H1 (cell line): ENCODE measurements around the gene PRDM10. TPM values are rescaled to one million over a fixed set of nuclear protein-coding genes. Genes with fewer than 3 reads are reported as not detected.

Experiments
- CTCF ChIA-PET: fragments of 300-600 bp; sonication (Branson Sonifier 250); formaldehyde crosslinking; loops from one replicate; lab custom pipeline; 2021; ENCODE audit not compliant: partially characterized antibody; lab: Charles Lee
- POLR2A ChIA-PET: fragments of 300-600 bp; sonication (Branson Sonifier 250); formaldehyde crosslinking; loops from one replicate; lab custom pipeline; 2021; ENCODE audit warnings: inconsistent platforms; ENCODE audit not compliant: partially characterized antibody; lab: Charles Lee
- DNase-seq, 2 experiments: peaks; one replicate each; pipeline versions ENCODE4 v3.0.0 to v3.0.0-alpha.2; 2010 to 2022; ENCODE audit warnings: low spot score in 2 of 2, low read depth in 1 of 2, mixed read lengths in 1 of 2
- FAIRE-seq: peaks from 2 replicates; lab custom pipeline; 2011; peaks lifted over from hg19 to GRCh38; lab: Jason Lieb, UNC
- H2AFZ ChIP-seq: 2 replicates; pipeline ENCODE4 v1.8.1; 2012; ENCODE audit warnings: low read length, inconsistent platforms
- H2AK5ac ChIP-seq: 2 replicates; pipeline ENCODE4 v1.6.1; 2013; ENCODE audit warnings: low read depth, low read length
- H2BK120ac ChIP-seq: replicated peaks from 2 replicates; pipeline ENCODE3; 2013; ENCODE audit warnings: low read depth, low read length, inconsistent platforms
- H2BK12ac ChIP-seq: 2 replicates; pipeline ENCODE4 v1.6.1; 2013; ENCODE audit warnings: low read depth, low read length
- H2BK15ac ChIP-seq: 2 replicates; pipeline ENCODE4 v1.6.1; 2013; ENCODE audit warnings: low read length
- H2BK20ac ChIP-seq: 2 replicates; pipeline ENCODE4 v1.6.1; 2013; ENCODE audit warnings: low read length
- H2BK5ac ChIP-seq: 2 replicates; pipeline ENCODE4 v1.6.1; 2013; ENCODE audit warnings: low read depth, low read length
- H3K14ac ChIP-seq: 2 replicates; pipeline ENCODE4 v1.6.1; 2013; ENCODE audit warnings: inconsistent platforms; ENCODE audit not compliant: insufficient read length
- H3K18ac ChIP-seq: 2 replicates; pipeline ENCODE4 v1.6.1; 2013; ENCODE audit warnings: low read length; ENCODE audit errors: extremely low read depth
- H3K23ac ChIP-seq: 2 replicates; pipeline ENCODE4 v1.6.1; 2013; ENCODE audit warnings: inconsistent platforms; ENCODE audit not compliant: insufficient read length
- H3K23me2 ChIP-seq: 2 replicates; pipeline ENCODE4 v1.6.1; 2013; ENCODE audit warnings: low read depth, low read length
- H3K27ac ChIP-seq: 2 replicates; pipeline ENCODE4 v1.6.1; 2011; ENCODE audit warnings: low read depth, low read length, inconsistent platforms
- H3K27me3 ChIP-seq, 4 experiments: replicated peaks in 1 of 4; 1 replicate in 1 of 4; 2 replicates in 3 of 4; pipeline versions ENCODE4 v1.6.1 to v1.8.1; 2011 to 2013; ENCODE audit warnings: low read length in 3 of 4, mild to moderate bottlenecking in 3 of 4, inconsistent platforms in 2 of 4, mixed read lengths in 2 of 4, moderate library complexity in 1 of 4; ENCODE audit not compliant: control insufficient read depth in 3 of 4, insufficient read depth in 3 of 4; ENCODE audit errors: extremely low read depth in 1 of 4
- H3K36me3 ChIP-seq, 4 experiments: 2 replicates each; pipeline versions ENCODE4 v1.6.1 to v1.8.1; 2011 to 2013; ENCODE audit warnings: mild to moderate bottlenecking in 4 of 4, low read length in 3 of 4, moderate library complexity in 2 of 4, control low read depth in 1 of 4, inconsistent platforms in 1 of 4; ENCODE audit not compliant: insufficient read depth in 4 of 4, control insufficient read depth in 2 of 4
- H3K4ac ChIP-seq: replicated peaks from 2 replicates; pipeline ENCODE3; 2013; ENCODE audit warnings: low read length, low read depth, mixed read lengths, inconsistent platforms; ENCODE audit not compliant: insufficient read length
- H3K4me1 ChIP-seq, 4 experiments: replicated peaks in 1 of 4; 1 replicate in 1 of 4; 2 replicates in 3 of 4; pipeline versions ENCODE4 v1.6.1 to v1.8.1; 2011 to 2013; ENCODE audit warnings: low read length in 3 of 4, inconsistent platforms in 2 of 4, mixed read lengths in 1 of 4; ENCODE audit not compliant: insufficient read depth in 4 of 4, control insufficient read depth in 3 of 4
- H3K4me2 ChIP-seq, 2 experiments: 2 replicates each; pipeline versions ENCODE4 v1.6.1 to v1.8.1; 2011 to 2013; ENCODE audit warnings: low read depth in 2 of 2, low read length in 2 of 2, control low read depth in 1 of 2, inconsistent platforms in 1 of 2, mild to moderate bottlenecking in 1 of 2; ENCODE audit not compliant: insufficient read depth in 1 of 2
- H3K4me3 ChIP-seq, 4 experiments: fragments of 200-600, 300-600 bp in 1 of 4; sonication (generic), shearing (Covaris generic), sonication (Bioruptor Twin) in 1 of 4; 2 replicates each; pipeline versions ENCODE4 v1.5.1 to v1.8.1; 2011 to 2016; ENCODE audit warnings: low read length in 4 of 4, low read depth in 3 of 4, control low read depth in 2 of 4, inconsistent platforms in 2 of 4, mild to moderate bottlenecking in 2 of 4, mixed read lengths in 1 of 4, moderate library complexity in 1 of 4; ENCODE audit not compliant: insufficient read depth in 2 of 4; ENCODE audit errors: extremely low read depth in 1 of 4
- H3K56ac ChIP-seq: replicated peaks from 2 replicates; pipeline ENCODE3; 2013; ENCODE audit warnings: low read depth, mild to moderate bottlenecking, mixed read lengths, low read length, inconsistent platforms; ENCODE audit not compliant: insufficient read length
- H3K79me1 ChIP-seq: 2 replicates; pipeline ENCODE4 v1.6.1; 2013; ENCODE audit warnings: low read depth, low read length, control low read depth
- H3K79me2 ChIP-seq, 2 experiments: 2 replicates each; pipeline versions ENCODE4 v1.6.1 to v1.8.1; 2012 to 2013; ENCODE audit warnings: low read length in 2 of 2, mild to moderate bottlenecking in 2 of 2, inconsistent platforms in 1 of 2; ENCODE audit not compliant: insufficient read depth in 2 of 2, control insufficient read depth in 1 of 2
- H3K9ac ChIP-seq, 4 experiments: replicated peaks in 1 of 4; 1 replicate in 1 of 4; 2 replicates in 3 of 4; pipeline versions ENCODE4 v1.6.1 to v1.8.1; 2011 to 2013; ENCODE audit warnings: low read depth in 3 of 4, low read length in 3 of 4, control low read depth in 2 of 4, mild to moderate bottlenecking in 2 of 4, moderate library complexity in 2 of 4, inconsistent platforms in 1 of 4; ENCODE audit errors: extremely low read depth in 1 of 4
- H3K9me3 ChIP-seq, 2 experiments: 2 replicates each; pipeline versions ENCODE4 v1.6.1 to v1.8.1; 2012 to 2013; ENCODE audit warnings: mild to moderate bottlenecking in 2 of 2, moderate library complexity in 2 of 2, control low read depth in 1 of 2, inconsistent platforms in 1 of 2, low read depth in 1 of 2, low read length in 1 of 2, mixed read lengths in 1 of 2; ENCODE audit not compliant: insufficient read depth in 2 of 2
- H4K20me1 ChIP-seq, 2 experiments: replicated peaks in 1 of 2; 2 replicates each; pipeline versions ENCODE3 to v1.8.1; 2011 to 2013; ENCODE audit warnings: inconsistent platforms in 2 of 2, low read length in 2 of 2, mild to moderate bottlenecking in 1 of 2; ENCODE audit not compliant: insufficient read depth in 2 of 2, control insufficient read depth in 1 of 2
- H4K5ac ChIP-seq: 2 replicates; pipeline ENCODE4 v1.6.1; 2013; ENCODE audit warnings: low read length, low read depth, mixed read lengths, inconsistent platforms; ENCODE audit not compliant: insufficient read length
- H4K8ac ChIP-seq: 2 replicates; pipeline ENCODE4 v1.8.0; 2013; ENCODE audit warnings: mild to moderate bottlenecking, moderate library complexity, low read length, inconsistent platforms; ENCODE audit not compliant: insufficient read depth; ENCODE audit errors: extremely low read depth
- H4K91ac ChIP-seq: replicated peaks from 2 replicates; pipeline ENCODE3; 2013; ENCODE audit warnings: low read length, mixed read lengths, inconsistent platforms; ENCODE audit not compliant: insufficient read length
- EP300 ChIP-seq, 2 experiments: IDR thresholded peaks; 1 replicate in 1 of 2; 2 replicates in 1 of 2; pipeline ENCODE4 v1.6.1; 2011 to 2012; ENCODE audit warnings: low read depth in 2 of 2, low read length in 2 of 2, mild to moderate bottlenecking in 2 of 2, borderline replicate concordance in 1 of 2, inconsistent platforms in 1 of 2, moderate library complexity in 1 of 2
- EZH2 ChIP-seq: fragments of 200-600 bp; sonication (generic); IDR thresholded peaks from 2 replicates; pipeline ENCODE4 v1.7.1; 2012; ENCODE audit warnings: low read depth, mild to moderate bottlenecking, moderate library complexity, low read length, inconsistent platforms; ENCODE audit not compliant: severe bottlenecking
- JUN ChIP-seq: IDR thresholded peaks from 2 replicates; pipeline ENCODE4 v1.6.1; 2011; ENCODE audit warnings: low read depth, mild to moderate bottlenecking, improper control_type of control experiment, low read length
- KDM1A ChIP-seq: fragments of 200-600, 300-600 bp; sonication (generic); IDR thresholded peaks from 2 replicates; pipeline ENCODE4 v1.7.1; 2016; ENCODE audit warnings: mild to moderate bottlenecking, low read length, borderline replicate concordance
- KDM5A ChIP-seq: fragments of 200-600 bp; IDR thresholded peaks from 2 replicates; pipeline ENCODE4 v1.7.1; 2012; ENCODE audit warnings: mild to moderate bottlenecking, low read length, inconsistent platforms, mixed read lengths
- RFX5 ChIP-seq: IDR thresholded peaks from 2 replicates; pipeline ENCODE4 v1.6.1; 2011; ENCODE audit warnings: low read depth, low read length, improper control_type of control experiment, borderline replicate concordance
- RNF2 ChIP-seq: fragments of 200-900, 300-1000 bp; sonication (generic); IDR thresholded peaks from 2 replicates; pipeline ENCODE4 v1.7.1; 2016; ENCODE audit warnings: borderline replicate concordance, low read depth, mild to moderate bottlenecking, antibody characterized with exemption, low read length; ENCODE audit not compliant: poor library complexity, severe bottlenecking; ENCODE audit errors: missing control alignments
- SIRT6 ChIP-seq: IDR thresholded peaks from one replicate; pipeline ENCODE4 v1.7.1; 2012; ENCODE audit warnings: low read length, inconsistent platforms
- SP2 ChIP-seq: IDR thresholded peaks from 2 replicates; pipeline ENCODE4 v1.6.1; 2012; ENCODE audit warnings: mild to moderate bottlenecking, low read length, inconsistent platforms
- SP4 ChIP-seq: IDR thresholded peaks from 2 replicates; pipeline ENCODE4 v1.6.1; 2012; ENCODE audit warnings: low read length, inconsistent platforms
- TAF1 ChIP-seq: IDR thresholded peaks from 2 replicates; pipeline ENCODE4 v1.6.1; 2011; ENCODE audit warnings: mild to moderate bottlenecking, low read depth, low read length
- WGBS, 2 experiments: shearing (Covaris generic) in 1 of 2; methylation state at CpG; one replicate each; pipeline versions ENCODE4 v1.1.6 to v1.1.7; 2013 to 2015; ENCODE audit warnings: low lambda C conversion rate in 2 of 2, mixed read lengths in 2 of 2, inconsistent platforms in 1 of 2, low coverage in 1 of 2, missing lambda C conversion rate in 1 of 2; ENCODE audit not compliant: insufficient replicate concordance in 2 of 2, insufficient coverage in 1 of 2, insufficient read length in 1 of 2; ENCODE audit errors: extremely low coverage in 1 of 2, missing lambda C conversion rate in 1 of 2; 5-methylcytosine and 5-hydroxymethylcytosine counted together
- polyA plus RNA-seq, 7 experiments: library from polyadenylated mRNA; depleted of rRNA in 3 of 7; stranded (reverse) in 5 of 7; unstranded in 2 of 7; fragments of >200 nt in 5 of 7; fragments of 200-250 nt in 2 of 7; gene quantifications; 1 replicate in 5 of 7; 2 replicates in 1 of 7; 4 replicates in 1 of 7; pipeline versions ENCODE4 v1.2.1 to v1.2.3, GENCODE V29; 2011 to 2013; ENCODE audit warnings: missing spikeins in 2 of 7, mixed read lengths in 2 of 7
- total RNA-seq: library from RNA; stranded (reverse); fragmentation: NEBNext Ultra II Directional; extraction: Animal tissue kit (Norgen Biotek cat#: 25700); gene quantifications from 2 replicates; pipeline ENCODE4 v1.2.1, GENCODE V29; 2021
- TF ChIP-seq, protein P1 (sequence below), 3 experiments: IDR thresholded peaks; 1 replicate in 2 of 3; 2 replicates in 1 of 3; pipeline versions ENCODE4 v1.5.1 to v1.6.1; 2011; ENCODE audit warnings: low read length in 3 of 3, mild to moderate bottlenecking in 3 of 3, inconsistent platforms in 2 of 3, low read depth in 1 of 3, moderate library complexity in 1 of 3; ENCODE audit not compliant: insufficient read depth in 1 of 3; ENCODE audit errors: control extremely low read depth in 1 of 3

Gene PRDM10
- total and polyA plus RNA-seq, 2 of the 8 experiments (the other 6 are each of a cell fraction or from before 2014, with no cell fraction given): 15.5 to 19.2 TPM

GRCh38 chr11:129911298-129911697 is 91.3 kb downstream of the PRDM10 start:
- H2BK120ac ChIP-seq: no peak overlapping the region
- no peak overlapping the region for H3K4ac ChIP-seq
- no peaks in the 10 kb centered on the region for H3K79me2 ChIP-seq
- no peak overlapping the region for H3K23ac ChIP-seq
- no peaks in the 10 kb centered on the region for H3K9me3 ChIP-seq
- FAIRE-seq (no peak), DNase-seq (no peak)
- peaks cover 8 to 37% (median 18%) of the 10 kb centered on the region in 4 experiments; a peak in 7 of 8 replicates for H3K36me3 ChIP-seq
- no peak overlapping the region for H2AFZ ChIP-seq
- no peak overlapping the region for H2BK12ac ChIP-seq
- no peak overlapping the region for H3K18ac ChIP-seq
- H2BK20ac ChIP-seq: no peak overlapping the region
- ChIA-PET POLR2A (no interaction called here), CTCF (interaction anchor here (0.7 to 2.7 kb wide), 5 partner anchors 10 to 222 kb away, joined by 3 to 11 read pairs (median 5); no protein-coding TSS in a partner anchor)
- no peak overlapping the region for H3K4me3 ChIP-seq
- no peak overlapping the region for H2AK5ac ChIP-seq
- no peak overlapping the region for H2BK15ac ChIP-seq
- H3K14ac ChIP-seq: no peak overlapping the region
- 95% methylated on average over 3 of the region's 3 CpGs; no CpG with 5 or more reads in 1 of the 2 experiments for WGBS, 2 experiments
- no peak overlapping the region for H2BK5ac ChIP-seq
- H4K5ac ChIP-seq: no peak overlapping the region
- no peak overlapping the region for H3K27ac ChIP-seq
- no peaks in the 10 kb centered on the region for H3K27me3 ChIP-seq
- no peaks in the 10 kb centered on the region for H3K79me1 ChIP-seq
- no peak overlapping the region for H3K56ac ChIP-seq
- H3K4me2 ChIP-seq: no peak overlapping the region
- H4K8ac ChIP-seq: no peak overlapping the region
- no peaks in the 10 kb centered on the region for H3K4me1 ChIP-seq
- no peak overlapping the region for H3K9ac ChIP-seq
- no peaks in the 10 kb centered on the region for H3K23me2 ChIP-seq
- no peak overlapping the region for H4K91ac ChIP-seq
- H4K20me1 ChIP-seq: no peaks in the 10 kb centered on the region
- TF ChIP-seq SP4 (no peak), TAF1 (no peak), EZH2 (no peak), JUN (no peak), KDM5A (no peak), RFX5 (no peak), EP300 (IDR thresholded peaks at IDR 0.05; ENCODE audit: borderline replicate concordance in 1 of 2, low read depth in 2 of 2, low read length in 2 of 2) (no peak), KDM1A (no peak), SP2 (no peak), RNF2 (no peak), SIRT6 (no peak)
- TF ChIP-seq, protein P1, sequence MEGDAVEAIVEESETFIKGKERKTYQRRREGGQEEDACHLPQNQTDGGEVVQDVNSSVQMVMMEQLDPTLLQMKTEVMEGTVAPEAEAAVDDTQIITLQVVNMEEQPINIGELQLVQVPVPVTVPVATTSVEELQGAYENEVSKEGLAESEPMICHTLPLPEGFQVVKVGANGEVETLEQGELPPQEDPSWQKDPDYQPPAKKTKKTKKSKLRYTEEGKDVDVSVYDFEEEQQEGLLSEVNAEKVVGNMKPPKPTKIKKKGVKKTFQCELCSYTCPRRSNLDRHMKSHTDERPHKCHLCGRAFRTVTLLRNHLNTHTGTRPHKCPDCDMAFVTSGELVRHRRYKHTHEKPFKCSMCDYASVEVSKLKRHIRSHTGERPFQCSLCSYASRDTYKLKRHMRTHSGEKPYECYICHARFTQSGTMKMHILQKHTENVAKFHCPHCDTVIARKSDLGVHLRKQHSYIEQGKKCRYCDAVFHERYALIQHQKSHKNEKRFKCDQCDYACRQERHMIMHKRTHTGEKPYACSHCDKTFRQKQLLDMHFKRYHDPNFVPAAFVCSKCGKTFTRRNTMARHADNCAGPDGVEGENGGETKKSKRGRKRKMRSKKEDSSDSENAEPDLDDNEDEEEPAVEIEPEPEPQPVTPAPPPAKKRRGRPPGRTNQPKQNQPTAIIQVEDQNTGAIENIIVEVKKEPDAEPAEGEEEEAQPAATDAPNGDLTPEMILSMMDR (IDR thresholded peaks at IDR 0.05; ENCODE audit: control extremely low read depth in 1 of 3, insufficient read depth in 1 of 3, low read depth in 1 of 3, low read length in 3 of 3): no peak
